IPS DF 4.7 (cell line): ENCODE data around the gene NME7.
"Not testable (repeated sequence)": the region's sequence is repeated elsewhere in the genome, so short reads cannot be mapped to it uniquely, and the experiment has no call there.

Experiments used
- DNase-seq: peaks from one replicate; pipeline ENCODE4 v3.0.0-alpha.2; 2013; ENCODE audit warnings: low spot score; ENCODE audit errors: extremely low read depth

NME7 gene

DNA sequence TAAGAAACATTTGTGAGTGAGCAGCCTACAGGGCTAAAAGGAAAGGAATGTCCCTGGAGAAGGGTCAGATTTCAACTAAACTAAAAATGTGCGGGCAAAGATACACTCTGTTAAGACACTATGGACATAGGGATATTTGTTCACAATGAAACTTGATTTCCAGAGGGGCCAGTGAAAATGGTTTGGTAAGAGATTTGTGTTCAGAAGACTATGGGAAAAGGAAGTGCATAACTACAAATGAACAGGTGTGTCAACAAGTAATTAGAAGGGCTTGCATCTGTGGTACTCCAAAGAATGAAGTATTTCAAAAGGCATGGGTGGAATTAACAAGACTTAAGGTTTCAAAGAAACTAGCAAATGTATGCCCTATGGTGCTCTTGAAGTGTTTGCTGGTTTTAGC is 60.4 kb downstream of the NME7 start:
- no peak for DNase-seq

DNA sequence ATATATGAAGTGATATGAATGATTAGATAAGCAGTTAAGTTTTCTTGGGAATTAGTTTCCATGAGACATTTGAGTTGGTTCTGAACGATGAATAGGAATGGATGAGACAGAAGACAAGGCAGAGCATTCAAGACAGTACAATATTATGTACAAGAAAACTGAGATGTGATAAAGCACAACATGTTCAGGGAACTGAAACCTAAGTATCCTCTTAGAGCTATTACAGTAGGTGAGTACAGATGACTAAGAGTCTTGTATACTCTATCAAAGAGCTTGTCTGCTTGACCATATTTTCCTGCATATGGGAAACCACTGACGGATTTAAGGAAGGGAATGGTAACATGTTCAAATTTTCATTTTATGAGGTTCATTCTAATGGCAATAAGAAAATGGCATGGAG is 61.6 kb downstream of the NME7 start:
- DNase-seq = no peak

DNA sequence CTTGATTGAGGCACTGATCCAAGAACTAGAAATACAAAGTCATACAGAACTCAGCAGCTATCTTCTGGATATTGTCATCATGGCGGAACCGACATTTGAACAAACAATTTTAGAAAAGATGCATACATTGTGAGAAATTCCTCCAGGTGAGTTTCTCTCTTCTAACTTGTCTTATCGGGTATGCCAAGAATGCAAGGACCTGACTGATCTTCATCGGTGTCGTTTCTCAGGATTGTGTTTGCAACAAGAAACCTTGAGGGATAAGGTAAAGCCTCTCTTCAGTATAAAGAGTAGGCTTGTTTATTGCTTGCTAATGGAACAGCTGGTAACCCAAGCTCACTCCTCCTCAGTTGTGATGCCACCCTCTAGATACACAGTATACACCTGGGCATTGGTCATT is 62.2 kb downstream of the NME7 start:
- DNase-seq = no peak

DNA sequence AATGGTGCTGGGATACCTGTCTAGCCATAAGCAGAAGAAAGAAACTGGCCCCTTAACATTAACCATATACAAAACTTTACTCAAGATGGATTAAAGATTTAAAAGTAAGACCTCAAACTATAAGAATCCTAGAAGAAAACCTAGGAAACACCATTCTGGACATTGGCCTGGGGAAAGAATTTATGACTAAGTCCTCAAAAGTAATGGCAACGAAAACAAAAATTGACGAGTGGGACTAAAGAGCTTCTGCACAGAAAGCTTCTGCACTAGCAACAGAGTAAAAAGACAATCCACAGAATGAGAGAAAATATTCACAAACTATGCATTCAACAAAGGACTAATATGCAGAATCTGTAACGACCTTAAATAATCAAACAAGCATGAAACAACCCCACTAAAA is 66.7 kb downstream of the NME7 start:
- no peak for DNase-seq

DNA sequence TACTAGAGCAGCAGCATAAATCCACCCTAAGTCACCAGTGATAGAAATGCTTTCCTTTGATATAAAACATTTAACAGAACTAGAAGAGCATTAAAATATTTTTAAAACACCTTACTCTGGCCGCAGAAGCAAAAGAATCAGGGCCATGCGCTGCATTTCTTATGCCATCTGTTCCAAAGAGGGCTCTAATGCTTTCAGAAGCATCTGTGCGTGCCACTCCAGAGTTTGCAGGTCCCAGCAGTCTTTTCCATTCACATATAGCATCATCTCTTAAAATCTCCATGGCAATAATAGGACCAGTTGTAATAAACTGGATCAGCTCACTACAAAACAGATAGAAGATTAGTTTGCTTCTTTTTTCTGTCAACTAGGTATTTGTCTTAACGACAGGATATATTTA is 69.2 kb downstream of the NME7 start:
- no peak for DNase-seq

DNA sequence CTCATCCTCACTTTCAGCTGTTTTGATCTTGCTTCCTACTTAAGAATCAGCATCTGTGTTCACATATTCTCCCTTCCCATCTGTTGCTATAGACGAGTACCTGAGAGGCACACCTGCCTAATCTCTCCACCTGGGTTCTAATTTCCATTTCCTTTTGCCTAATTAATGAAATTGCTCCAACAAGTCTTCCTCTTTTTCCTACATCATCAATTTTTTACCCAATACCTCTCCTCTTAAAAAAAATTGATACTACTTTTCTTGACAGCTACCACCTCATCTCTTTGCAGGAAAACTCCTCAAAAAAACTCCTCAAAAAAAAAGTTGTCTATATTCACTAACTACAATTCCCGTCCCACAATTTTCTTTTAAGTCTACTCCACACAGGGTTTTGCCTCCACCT is 71.8 kb downstream of the NME7 start:
- DNase-seq = no peak

DNA sequence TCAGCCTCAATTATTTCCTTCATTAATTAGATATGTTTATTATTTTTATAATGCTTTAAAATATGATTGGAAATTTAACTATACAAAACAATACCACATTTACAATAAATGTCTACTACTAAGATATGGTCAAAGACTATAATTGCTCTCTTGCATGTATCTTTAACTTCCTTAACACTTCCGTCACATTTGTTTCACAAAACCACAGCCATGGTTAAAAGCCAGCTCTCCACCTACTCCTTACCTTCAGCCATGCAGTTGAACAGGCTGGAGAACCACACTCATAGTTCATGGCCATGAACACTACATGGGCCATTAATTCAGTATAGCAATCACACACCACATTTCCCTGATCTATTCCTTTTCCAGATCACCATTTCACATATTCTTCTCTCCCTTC is 72.2 kb downstream of the NME7 start:
- DNase-seq = no peak

DNA sequence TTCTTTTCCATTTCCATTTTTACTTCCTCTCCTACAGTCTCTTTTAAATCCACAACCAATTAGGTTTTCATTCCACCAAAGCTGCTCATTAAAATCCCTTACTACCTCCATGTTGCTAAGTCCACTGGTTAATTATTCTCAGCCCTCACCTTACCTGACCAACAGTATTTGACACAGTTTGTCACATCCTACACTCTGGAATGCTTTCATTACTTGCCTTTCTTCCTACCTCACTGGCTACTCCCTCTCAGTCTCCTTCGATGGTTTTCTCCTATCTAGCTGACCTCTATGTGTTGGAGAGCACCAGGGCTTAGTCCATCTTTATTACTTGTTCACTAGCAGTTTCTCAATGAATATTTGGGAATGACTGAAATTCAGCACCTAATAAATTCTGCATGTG is 78.6 kb downstream of the NME7 start:
- DNase-seq = no peak

DNA sequence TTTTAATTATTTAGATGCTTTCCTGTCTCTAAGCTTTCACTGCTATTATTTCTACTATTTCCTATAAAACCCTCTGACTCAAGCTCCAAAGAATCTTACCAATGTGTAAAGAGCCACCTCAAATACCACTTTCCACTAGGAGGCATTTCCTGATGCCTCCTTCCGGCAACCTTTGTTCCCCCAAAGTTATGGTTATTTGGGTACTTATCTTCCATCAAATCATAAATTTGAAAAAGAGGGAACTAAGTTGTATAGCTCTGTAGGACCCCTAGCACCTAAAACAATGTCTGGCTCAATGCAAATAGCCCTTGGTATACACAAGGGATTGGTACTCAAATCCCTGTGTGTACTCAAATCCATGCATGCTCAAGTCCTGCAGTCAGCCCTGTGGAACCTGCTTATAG is 79.6 kb downstream of the NME7 start:
- peak; percentile 60 for DNase-seq

DNA sequence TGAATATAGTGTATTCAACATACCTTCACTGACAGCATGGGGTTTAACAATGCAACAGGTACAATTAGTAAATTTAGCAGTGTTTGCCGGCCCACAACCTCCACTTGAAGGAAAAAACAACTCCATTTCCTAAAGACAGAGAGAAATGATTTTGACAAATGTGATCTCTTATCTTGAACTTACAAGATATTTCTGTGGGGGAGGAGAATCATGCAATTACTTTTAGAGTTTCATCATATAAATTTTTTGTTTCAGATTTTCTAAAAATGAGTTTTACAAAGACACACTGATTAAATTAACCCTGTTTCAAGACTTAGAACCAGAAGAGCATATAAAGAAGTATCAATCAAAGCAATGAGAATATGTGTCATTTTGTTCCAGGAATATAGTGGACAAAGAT is 80.3 kb downstream of the NME7 start:
- DNase-seq = no peak

DNA sequence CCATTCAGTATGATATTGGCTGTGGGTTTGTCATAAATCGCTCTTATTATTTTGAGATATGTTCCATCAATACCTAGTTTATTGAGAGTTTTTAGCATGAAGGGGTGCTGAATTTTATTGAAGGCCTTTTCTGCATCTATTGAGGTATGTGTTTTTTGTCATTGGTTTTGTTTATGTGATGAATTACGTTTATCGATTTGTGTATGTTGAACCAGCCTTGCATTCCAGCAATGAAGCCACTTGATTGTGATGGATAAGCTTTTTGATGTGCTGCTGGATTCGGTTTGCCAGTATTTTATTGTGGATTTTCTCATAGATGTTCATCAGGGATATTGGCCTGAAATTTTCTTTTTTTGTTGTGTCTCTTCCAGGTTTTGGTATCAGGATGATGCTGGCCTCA is 86.0 kb downstream of the NME7 start:
- not testable (repeated sequence) for DNase-seq

DNA sequence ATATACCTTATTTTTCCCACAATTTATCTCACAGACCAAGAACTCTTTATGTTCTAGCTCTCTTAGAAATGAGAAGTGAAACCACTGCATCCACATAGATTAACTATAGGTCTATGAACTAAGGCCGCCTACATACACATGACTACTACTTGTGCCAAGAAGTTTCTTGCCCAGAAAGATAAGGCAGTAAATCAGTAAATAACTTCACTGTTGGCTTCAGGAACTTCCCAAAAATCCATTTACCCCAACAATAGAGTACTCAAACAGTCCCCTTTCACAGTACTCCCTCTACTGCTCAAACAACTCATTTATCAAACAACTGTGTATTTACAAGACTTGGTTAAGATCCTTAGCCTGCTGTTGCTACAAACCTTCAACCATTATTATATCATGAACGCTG is 96.5 kb downstream of the NME7 start:
- no peak for DNase-seq

DNA sequence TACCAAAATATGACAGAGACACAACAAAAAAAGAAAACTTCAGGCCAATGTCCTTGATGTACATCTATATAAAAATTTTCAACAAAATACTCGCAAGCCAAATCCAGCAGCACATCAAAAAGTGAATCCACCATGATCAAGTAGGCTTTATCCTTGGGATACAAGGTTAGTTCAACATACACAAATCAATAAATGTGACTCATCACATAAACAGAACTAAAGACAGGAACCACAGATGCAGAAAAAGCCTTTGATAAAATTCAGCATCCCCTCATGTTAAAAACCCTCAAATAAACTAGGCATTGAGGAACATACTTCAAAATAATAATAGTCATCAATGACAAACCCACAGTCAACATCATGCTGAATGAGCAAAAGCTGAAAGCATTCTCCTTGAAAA is 101.5 kb downstream of the NME7 start:
- DNase-seq = no peak

DNA sequence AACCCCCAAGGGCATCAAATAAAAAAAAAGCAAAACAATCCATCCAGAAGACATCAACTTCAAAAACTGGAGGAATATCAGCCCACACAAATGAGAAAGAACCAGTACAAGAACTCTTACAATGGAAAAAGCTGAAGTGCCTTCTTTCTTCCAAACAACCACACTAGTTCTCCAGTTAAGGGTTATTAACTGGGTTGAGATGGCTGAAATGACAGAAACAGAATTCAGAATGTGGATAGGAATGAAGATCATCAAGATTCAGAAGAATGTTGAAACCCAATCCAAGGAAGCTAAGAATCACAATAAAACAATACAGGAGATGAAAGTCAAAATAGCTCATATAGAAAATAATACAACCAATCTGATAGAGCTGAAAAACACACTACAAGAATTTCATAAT is 104.5 kb downstream of the NME7 start:
- DNase-seq = no peak

DNA sequence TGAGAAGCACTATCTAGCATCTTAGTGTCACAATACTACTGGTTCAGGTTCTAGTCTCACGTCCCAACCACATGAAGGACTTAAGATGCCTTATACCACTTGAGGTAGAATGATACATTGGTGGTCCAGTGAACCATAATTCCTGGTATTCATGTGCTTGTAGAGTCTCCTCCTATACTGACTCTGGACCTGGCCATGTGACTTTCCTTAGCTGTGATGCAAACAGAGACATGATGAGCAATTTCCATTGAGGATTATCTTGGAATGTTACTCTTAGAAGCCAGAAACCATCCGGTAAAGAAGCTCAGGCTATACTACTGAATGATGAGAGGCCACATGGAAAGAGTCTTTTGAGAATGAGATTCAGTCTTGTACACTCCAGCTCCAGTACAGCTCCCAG is 105.7 kb downstream of the NME7 start:
- no peak for DNase-seq

DNA sequence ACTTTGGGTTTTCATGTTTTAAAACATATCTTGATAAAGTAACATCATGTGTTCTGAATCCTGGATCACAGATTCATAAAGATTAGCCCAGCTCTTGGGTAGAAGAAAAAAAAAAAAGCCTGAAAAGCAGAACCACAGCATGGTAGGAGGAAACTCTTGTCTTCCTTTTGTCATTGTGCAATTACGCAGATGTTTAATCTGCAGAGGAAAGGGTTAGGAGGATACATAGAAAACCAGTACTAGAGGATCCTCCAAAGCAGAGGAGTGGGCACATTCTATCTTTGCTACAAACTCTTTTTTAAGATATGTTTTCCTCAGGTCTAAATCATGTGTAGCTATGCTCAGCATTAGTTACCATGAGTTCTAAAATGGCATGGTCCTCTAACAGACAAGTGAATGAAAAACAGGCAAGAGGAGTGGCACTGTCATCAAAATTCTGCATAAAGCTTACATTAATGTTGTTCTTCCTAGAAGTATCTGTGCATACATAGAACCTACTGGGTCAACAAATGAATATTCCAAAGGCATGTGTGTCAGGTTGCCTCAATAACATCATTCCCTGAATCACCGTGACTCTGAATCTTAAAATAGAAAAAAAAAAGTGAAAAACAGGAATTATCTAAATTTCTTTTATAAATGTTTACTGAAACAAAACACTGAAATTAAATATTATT is 107.0 kb downstream of the NME7 start:
- no peak for DNase-seq

DNA sequence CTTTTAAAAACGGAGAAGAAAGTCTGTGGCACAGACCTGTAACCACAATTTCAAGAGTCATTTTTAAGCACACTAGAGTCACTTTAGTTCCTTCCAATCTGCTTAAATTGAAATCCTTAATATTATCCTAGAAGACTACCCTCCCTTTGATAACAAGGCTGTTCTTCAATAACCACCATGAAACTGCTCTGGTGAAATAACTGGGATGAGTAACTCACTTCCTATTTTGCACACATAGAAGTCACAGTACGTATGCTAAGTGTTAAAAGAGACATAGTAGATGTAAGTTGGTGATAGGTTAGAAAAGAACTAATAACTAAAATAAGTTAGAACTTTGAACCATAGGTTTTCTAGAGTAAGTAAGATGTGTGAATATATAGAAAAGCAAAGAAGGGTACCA is 107.8 kb downstream of the NME7 start:
- DNase-seq = no peak

DNA sequence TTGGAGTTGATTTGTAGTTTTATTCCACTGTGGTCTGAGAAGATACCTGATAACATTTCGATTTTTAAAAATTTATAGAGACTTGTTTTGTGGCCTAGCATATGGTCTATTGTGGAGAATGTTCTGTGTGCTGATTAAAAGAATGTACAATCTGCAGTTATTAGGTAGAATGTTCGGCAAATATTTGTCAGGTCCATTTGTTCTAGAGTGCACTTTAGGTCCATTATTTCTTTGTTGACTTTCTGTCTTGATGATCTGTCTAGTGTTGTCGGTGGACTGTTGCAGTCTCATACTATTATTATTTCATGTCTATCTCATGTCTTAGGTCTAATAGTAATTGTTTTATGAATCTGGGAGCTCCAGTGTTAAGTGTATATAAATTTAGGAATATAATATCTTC is 116.8 kb downstream of the NME7 start:
- no peak for DNase-seq

DNA sequence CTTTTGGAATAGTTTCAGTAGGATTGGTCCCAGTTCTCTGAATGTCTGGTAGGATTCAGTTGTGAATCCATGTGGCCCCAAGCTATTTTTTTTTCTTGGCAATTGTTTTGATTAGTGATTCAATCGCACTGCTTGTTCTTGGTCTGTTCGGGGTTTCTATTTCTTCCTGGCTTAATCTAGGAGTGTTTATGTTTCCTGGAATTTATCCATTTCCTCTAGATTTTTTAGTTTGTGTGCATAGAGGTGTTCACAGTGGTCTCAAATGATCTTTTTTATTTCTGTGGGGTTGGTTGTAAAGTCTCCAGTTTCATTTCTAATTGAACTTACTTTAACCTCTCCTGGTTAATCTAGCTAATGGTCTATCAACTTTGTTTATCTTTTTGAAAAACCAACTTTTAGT is 117.6 kb downstream of the NME7 start:
- DNase-seq = no peak

DNA sequence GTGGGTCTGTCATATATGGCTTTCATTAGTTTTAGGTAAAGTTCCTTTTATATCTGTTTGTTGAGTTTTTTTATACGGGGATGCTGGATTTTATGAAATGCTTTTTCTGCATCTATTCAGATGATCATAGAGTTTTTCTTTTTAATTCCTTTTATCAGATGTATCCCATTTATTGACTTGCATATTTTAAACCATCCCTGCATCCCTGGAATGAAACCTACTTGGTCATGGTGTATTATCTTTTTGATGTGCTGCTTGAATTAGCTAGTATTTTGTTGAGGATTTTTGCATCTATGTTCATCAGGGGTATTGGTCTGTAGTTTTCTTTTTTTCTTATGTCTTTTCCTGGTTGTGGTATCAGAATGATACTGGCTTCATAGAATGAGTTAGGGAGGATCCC is 118.0 kb downstream of the NME7 start:
- DNase-seq = no peak

DNA sequence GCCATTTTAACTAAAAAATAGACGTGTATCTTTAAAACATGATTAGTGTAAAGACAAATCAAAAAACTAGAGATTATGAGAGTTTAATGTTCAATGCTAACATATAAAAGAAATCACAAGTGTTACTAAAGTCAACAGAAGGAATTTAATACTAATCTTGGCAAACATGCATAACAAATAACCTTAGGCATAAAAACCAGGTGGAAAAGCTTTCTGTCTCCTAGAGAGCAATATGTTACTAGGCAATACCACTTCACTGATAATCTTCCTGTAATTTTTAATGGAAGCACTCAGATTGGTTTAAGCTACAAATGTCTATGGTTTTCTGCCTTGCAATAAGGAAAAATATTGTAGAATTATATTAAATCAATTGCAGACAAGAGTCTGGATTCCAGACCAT is 121.9 kb downstream of the NME7 start:
- no peak for DNase-seq

DNA sequence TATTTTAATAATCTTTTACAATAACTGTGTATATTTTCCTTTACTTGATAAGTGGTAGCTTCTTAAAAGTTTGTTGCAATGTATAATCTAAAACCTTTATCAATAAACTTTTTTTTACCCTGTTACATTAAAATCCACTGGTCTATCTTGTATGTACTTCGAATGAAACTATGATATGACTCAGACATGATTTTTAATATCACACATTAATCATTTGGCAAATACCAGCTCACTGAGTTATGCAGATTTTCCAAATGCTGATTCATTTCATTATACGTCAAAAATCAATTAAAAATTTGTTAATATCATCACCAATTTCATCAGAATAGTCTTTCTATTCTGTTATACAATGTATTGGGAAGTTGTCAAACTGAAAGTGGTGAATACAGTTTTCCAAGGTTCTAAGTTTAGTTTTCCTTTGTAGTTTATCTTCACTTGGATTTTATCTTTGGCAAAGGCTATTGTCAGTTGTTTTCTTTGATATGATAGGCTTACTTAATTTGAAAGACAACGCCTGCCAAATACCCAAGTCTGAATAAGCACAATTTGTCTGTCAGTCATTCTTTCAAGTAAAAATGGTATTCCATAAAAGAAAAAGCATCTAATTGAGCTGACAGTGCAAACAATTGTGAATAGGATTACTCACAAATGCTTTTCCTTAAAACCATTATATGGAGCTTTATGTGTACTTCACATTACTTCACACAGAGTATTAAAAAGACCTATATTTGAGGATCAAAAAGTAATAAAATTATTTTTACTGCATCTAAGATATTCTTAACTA is 127.0 kb downstream of the NME7 start:
- DNase-seq = no peak

DNA sequence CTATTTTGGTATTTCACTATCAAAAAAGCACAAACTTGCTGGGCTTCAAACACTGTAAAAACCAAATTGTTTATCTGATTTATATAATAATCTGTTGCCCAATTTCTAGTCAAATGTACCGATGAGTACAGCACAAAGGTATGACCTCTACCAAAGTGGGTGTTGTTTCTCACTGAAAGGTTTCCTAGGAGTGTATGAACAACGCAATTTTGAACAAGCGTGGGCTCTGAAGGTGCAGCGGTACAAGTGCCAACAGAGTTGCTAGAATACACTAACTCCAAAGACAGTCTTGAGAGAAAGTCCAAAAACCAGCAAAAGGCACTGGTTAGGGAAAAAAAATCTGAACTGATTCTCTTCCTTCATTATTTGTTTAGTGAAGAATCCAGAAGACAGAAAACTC is 130.7 kb downstream of the NME7 start:
- no peak for DNase-seq
